ENCODE results near the gene DDR2. TPM values are rescaled to one million over a fixed set of nuclear protein-coding genes. Genes with fewer than 3 reads are reported as not detected.

DDR2 gene
- total RNA-seq, 1 experiment from 2014 or later, result 0.52 TPM

DNA sequence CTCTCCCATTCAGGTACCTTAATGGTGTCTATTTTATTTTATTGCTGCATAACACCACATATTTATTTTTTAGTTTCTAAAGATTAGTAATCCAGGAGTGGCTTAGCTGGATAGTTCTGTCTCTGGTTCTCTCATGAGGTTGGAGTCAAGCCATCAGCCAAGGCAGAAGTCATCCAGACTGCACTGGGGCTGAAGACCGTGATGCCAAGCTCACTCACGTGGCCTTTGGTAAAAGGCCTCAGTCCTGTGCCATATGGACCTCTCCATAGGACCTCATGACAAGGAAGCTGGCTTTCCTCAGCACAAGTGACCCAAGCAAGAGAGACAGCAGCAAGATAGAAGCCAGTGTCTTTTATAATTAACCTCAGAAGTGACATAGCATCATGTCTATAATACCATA is 23.0 kb upstream of the DDR2 start:
- no peaks in the 10 kb centered on the region for H3K36me3 Mint-ChIP-seq (ENCODE audit: insufficient read depth in 1 of 3, low read depth in 3 of 3)
- H4K91ac ChIP-seq (ENCODE audit: insufficient read length, low read depth, low read length), result no peak overlapping the region
- H3K18ac ChIP-seq (ENCODE audit: insufficient read length, low read depth, low read length), result no peak overlapping the region
- H2BK12ac ChIP-seq (ENCODE audit: insufficient read length, low read depth, low read length), result no peak overlapping the region
- no peak overlapping the region for H2BK20ac ChIP-seq (ENCODE audit: low read depth, low read length, poor library complexity, severe bottlenecking)
- H2AFZ ChIP-seq (ENCODE audit: low read length), result no peak overlapping the region
- no peak overlapping the region; the same call in 1 of the 2 replicates for H3K14ac ChIP-seq (ENCODE audit: insufficient read depth, low read length)
- no peaks in the 10 kb centered on the region for H3K4me1 ChIP-seq (ENCODE audit: insufficient read depth, low read length)
- H3K27ac ChIP-seq (ENCODE audit: insufficient read length, low read depth, low read length), result no peak overlapping the region
- no peak overlapping the region; a peak in 1 of 7 replicates for H3K27ac Mint-ChIP-seq
- H3K23me2 ChIP-seq (ENCODE audit: insufficient read length, low read depth, low read length, poor library complexity, severe bottlenecking), result no peaks in the 10 kb centered on the region
- no peak overlapping the region for H3K4ac ChIP-seq (ENCODE audit: low read depth, low read length)
- H2AK5ac ChIP-seq (ENCODE audit: insufficient read length, low read length), result no peak overlapping the region
- no peaks in the 10 kb centered on the region for H3K27me3 ChIP-seq (ENCODE audit: insufficient read depth, low read length)
- DNase-seq, result no peak
- H3K9me3 Mint-ChIP-seq, result no peaks in the 10 kb centered on the region
- no peak overlapping the region for H2BK15ac ChIP-seq (ENCODE audit: low read depth, low read length)
- no peaks in the 10 kb centered on the region for H3K9me3 ChIP-seq (ENCODE audit: control insufficient read depth, low read depth, low read length)
- H3K4me1 Mint-ChIP-seq, result peaks cover 2 to 5% of the 10 kb centered on the region in 2 experiments; a peak in 3 of 4 replicates
- TF ChIP-seq, protein P1, sequence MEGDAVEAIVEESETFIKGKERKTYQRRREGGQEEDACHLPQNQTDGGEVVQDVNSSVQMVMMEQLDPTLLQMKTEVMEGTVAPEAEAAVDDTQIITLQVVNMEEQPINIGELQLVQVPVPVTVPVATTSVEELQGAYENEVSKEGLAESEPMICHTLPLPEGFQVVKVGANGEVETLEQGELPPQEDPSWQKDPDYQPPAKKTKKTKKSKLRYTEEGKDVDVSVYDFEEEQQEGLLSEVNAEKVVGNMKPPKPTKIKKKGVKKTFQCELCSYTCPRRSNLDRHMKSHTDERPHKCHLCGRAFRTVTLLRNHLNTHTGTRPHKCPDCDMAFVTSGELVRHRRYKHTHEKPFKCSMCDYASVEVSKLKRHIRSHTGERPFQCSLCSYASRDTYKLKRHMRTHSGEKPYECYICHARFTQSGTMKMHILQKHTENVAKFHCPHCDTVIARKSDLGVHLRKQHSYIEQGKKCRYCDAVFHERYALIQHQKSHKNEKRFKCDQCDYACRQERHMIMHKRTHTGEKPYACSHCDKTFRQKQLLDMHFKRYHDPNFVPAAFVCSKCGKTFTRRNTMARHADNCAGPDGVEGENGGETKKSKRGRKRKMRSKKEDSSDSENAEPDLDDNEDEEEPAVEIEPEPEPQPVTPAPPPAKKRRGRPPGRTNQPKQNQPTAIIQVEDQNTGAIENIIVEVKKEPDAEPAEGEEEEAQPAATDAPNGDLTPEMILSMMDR (conservative IDR thresholded peaks at IDR 0.05), result no peak
- no peak overlapping the region for H3K23ac ChIP-seq (ENCODE audit: insufficient read length, low read depth, low read length)
- no peaks in the 10 kb centered on the region for H4K20me1 ChIP-seq (ENCODE audit: control insufficient read depth, insufficient read depth, insufficient read length)
- no peak overlapping the region for H3K4me2 ChIP-seq (ENCODE audit: insufficient read depth, insufficient read length, low read length)
- no CpG with 5 or more reads among the region's 2 CpGs for WGBS (ENCODE audit: extremely low coverage, insufficient read length, low lambda C conversion rate)
- H4K8ac ChIP-seq (replicated peaks; ENCODE audit: insufficient read length, low read depth, low read length), result no peak overlapping the region
- no peaks in the 10 kb centered on the region for H3K79me1 ChIP-seq (ENCODE audit: insufficient read depth, low read depth, low read length, poor library complexity, severe bottlenecking)
- H3K79me2 ChIP-seq (ENCODE audit: insufficient read depth, low read length), result no peaks in the 10 kb centered on the region
- no peak overlapping the region for H4K5ac ChIP-seq (ENCODE audit: insufficient read length, low read depth, low read length)
- H3K4me3 Mint-ChIP-seq, result no peak overlapping the region
- H3K27me3 Mint-ChIP-seq (ENCODE audit: low read depth), result no peaks in the 10 kb centered on the region
- H2BK5ac ChIP-seq (ENCODE audit: insufficient read length, low read length), result no peak overlapping the region
- H3T11ph ChIP-seq (ENCODE audit: low read length), result no peak overlapping the region
- no peak overlapping the region for H2BK120ac ChIP-seq (ENCODE audit: low read depth, low read length, poor library complexity, severe bottlenecking)
- H3K56ac ChIP-seq (ENCODE audit: insufficient read length, low read depth, low read length), result no peak overlapping the region
- H3K9ac ChIP-seq (ENCODE audit: extremely low read depth, insufficient read length, low read length), result no peak overlapping the region
